HepG2 (cell line): ENCODE results near the gene ARL15. TPM values are rescaled to one million over a fixed set of nuclear protein-coding genes. Genes with fewer than 3 reads are reported as not detected.

Source experiments
- ARID5B ChIP-seq: IDR thresholded peaks from 2 replicates; pipeline ENCODE4 v1.4.0; 2020; ENCODE audit warnings: mild to moderate bottlenecking, missing genetic modification reagents
- ATF5 ChIP-seq: sonication (generic); formaldehyde crosslinking; IDR thresholded peaks from 2 replicates; pipeline ENCODE4 v1.4.0; 2020; ENCODE audit warnings: mild to moderate bottlenecking, low read depth, missing genetic modification reagents
- HBP1 ChIP-seq: IDR thresholded peaks from 2 replicates; pipeline ENCODE4 v1.6.1; 2016; ENCODE audit warnings: low read depth, control low read depth
- ONECUT2 ChIP-seq: sonication (generic); formaldehyde crosslinking; IDR thresholded peaks from 2 replicates; pipeline ENCODE4 v1.4.0; 2020; ENCODE audit warnings: missing genetic modification reagents
- PLRG1 ChIP-seq: fragments of 450-650 bp; conservative IDR thresholded peaks from 2 replicates; pipeline ENCODE4 v1.6.1; 2016
- PRDM10 ChIP-seq: sonication (generic); formaldehyde crosslinking; IDR thresholded peaks from 2 replicates; pipeline ENCODE4 v1.4.0; 2020; ENCODE audit warnings: low read depth, missing genetic modification reagents
- REL ChIP-seq: sonication (generic); formaldehyde crosslinking; conservative IDR thresholded peaks from 2 replicates; pipeline ENCODE4 v1.8.0; 2022; ENCODE audit warnings: mild to moderate bottlenecking, missing genetic modification reagents, moderate library complexity
- TIGD3 ChIP-seq: sonication (generic); formaldehyde crosslinking; IDR thresholded peaks from 2 replicates; pipeline ENCODE4 v1.5.1; 2020; ENCODE audit warnings: mild to moderate bottlenecking, missing genetic modification reagents, borderline replicate concordance
- ZNF468 ChIP-seq: sonication (generic); formaldehyde crosslinking; IDR thresholded peaks from 2 replicates; pipeline ENCODE4 v1.8.0; 2022; ENCODE audit warnings: mild to moderate bottlenecking, moderate library complexity, missing genetic modification reagents
- ZNF674 ChIP-seq: sonication (generic); formaldehyde crosslinking; IDR thresholded peaks from 2 replicates; pipeline ENCODE4 v1.5.0; 2020; ENCODE audit warnings: low read depth, mild to moderate bottlenecking, missing genetic modification reagents
- ZNF83 ChIP-seq: sonication (generic); formaldehyde crosslinking; IDR thresholded peaks from 2 replicates; pipeline ENCODE4 v1.4.0; 2020; ENCODE audit warnings: missing genetic modification reagents, mild to moderate bottlenecking, borderline replicate concordance
- polyA plus RNA-seq, 8 experiments: library from polyadenylated mRNA; depleted of rRNA in 3 of 8; stranded (reverse) in 7 of 8; unstranded in 1 of 8; fragments of >200 nt; fragmentation: Illumina TruSeq in 4 of 8; extraction: Trizol in 4 of 8; gene quantifications; 2 replicates each; pipeline versions ENCODE4 v1.2.1 to v1.2.3, GENCODE V29; 2011 to 2016; ENCODE audit warnings: low read depth in 4 of 8, missing spikeins in 1 of 8, mixed read lengths in 1 of 8; ENCODE audit not compliant: insufficient read depth in 1 of 8
- total RNA-seq, 5 experiments: library from RNA; depleted of rRNA; stranded (reverse); fragments of >200 nt; fragmentation: Illumina TruSeq; extraction: Trizol; gene quantifications; 2 replicates each; pipeline ENCODE4 v1.2.3, GENCODE V29; 2016; ENCODE audit warnings: low read depth in 1 of 5

Gene ARL15
- total and polyA plus RNA-seq, 2 of the 13 experiments (the other 11 are each of a cell fraction or from before 2014, with no cell fraction given): 2.5 to 7.7 TPM

GRCh38 chr5:54315736-54316528 is 5.6 kb upstream of the ARL15 start (continued):
- 0 out of 2 replicates have a peak, but pooled peaks have one; percentile 17 for TF ChIP-seq ARID5B
- no peak for TF ChIP-seq TIGD3
- no peak for TF ChIP-seq PLRG1
- TF ChIP-seq ZNF83: no peak
- TF ChIP-seq ZNF674 (CRISPR knock-in tag): no peak
- no peak for TF ChIP-seq ONECUT2 (CRISPR knock-in tag)
- TF ChIP-seq PRDM10 (CRISPR knock-in tag): no peak
- no peak for TF ChIP-seq ZNF468 (CRISPR knock-in tag)
- TF ChIP-seq REL (CRISPR knock-in tag): no peak
- TF ChIP-seq ATF5: no peak
- no peak for TF ChIP-seq HBP1 (CRISPR knock-in tag)
